Endometrium (tissue), 2 donors: Measurements from ENCODE around the gene TCF7L1.

Source experiments
- FAIRE-seq: peaks from 2 replicates; lab custom pipeline; 2012; peaks lifted over from hg19 to GRCh38; lab: Jason Lieb, UNC
- donor health status: control.
- donor health status: control.

Gene TCF7L1

GRCh38 chr2:85255456-85255812 is 122.2 kb downstream of the TCF7L1 start:
- no peak for FAIRE-seq

GRCh38 chr2:85255813-85256594 is 122.8 kb downstream of the TCF7L1 start:
- no peak for FAIRE-seq

GRCh38 chr2:85257359-85257969 is 124.3 kb downstream of the TCF7L1 start:
- no peak for FAIRE-seq

- FAIRE-seq, result no peak
Measured at GRCh38 chr2:85257970-85258605, 124.9 kb downstream of the TCF7L1 start.

- FAIRE-seq, result no peak
Measured at GRCh38 chr2:85259101-85259590, 126.0 kb downstream of the TCF7L1 start.

- FAIRE-seq, result no peak
Measured at GRCh38 chr2:85259879-85260278, 126.7 kb downstream of the TCF7L1 start.

DNA sequence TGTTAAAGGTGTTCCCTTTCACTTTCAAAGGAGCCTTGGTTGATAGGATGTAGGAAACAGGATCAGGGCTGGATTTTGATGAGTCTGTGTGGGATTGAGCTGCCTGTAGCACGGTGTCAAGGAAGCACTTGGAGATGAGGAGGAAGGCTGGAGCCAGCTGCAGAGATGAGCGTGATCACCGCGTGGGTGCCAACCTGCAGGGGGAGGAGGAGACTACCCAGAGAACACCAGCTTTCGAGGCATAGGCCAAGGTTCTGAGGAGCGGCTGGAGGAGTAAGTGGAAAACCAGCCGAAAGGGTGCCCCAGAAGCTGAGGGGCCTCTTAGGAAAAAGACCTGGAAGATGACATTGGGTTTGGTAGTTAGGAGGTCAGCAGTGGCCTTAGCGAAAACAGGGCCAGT is 130.4 kb downstream of the TCF7L1 start:
- FAIRE-seq, result no peak

- FAIRE-seq, result no peak
Measured at GRCh38 chr2:85264471-85264870, 131.3 kb downstream of the TCF7L1 start.

GRCh38 chr2:85265304-85265703 is 132.1 kb downstream of the TCF7L1 start:
- FAIRE-seq, result no peak

DNA sequence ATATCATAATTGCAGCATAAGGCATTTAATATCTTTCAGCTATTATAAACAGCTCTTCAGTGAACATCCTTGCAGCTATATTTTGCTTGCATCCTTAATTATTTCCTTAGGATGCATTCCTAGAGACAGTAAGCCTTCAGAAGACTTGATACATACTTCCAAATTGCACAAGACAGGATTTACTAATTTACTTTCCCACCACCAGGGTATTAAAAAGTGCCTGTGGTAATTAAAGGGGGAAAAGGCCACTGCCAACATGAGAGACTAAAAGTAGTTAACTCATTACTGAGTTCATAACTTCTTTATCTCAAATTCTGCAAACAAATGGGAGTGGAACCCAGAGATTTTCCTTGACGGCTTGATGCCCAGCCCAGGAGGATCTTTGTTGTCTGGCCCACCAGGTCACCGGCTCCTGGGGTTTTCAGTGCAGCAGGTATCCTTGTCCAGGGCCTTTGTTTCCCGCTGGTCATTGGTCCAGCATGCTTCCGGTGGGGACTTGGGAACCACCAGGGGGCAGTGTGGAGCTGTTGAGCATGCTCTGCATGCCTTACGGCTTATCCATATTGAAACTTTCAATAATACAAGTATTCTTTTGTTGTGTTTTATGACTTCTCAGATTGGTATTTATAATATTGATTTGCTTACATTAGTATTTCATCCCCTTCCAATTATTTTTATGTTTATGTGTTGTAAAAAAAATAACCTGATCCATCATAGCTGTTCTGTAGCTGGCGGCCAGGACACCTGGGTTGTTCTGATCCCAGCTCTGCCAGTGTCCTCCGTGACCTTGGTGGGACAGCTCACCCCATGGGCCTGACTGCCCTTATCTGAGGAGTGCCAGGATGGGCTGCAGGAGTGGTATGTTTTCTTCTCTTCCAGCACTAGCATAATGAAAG is 133.2 kb downstream of the TCF7L1 start:
- no peak for FAIRE-seq

GRCh38 chr2:85269959-85270358 is 136.8 kb downstream of the TCF7L1 start:
- FAIRE-seq, result no peak

DNA sequence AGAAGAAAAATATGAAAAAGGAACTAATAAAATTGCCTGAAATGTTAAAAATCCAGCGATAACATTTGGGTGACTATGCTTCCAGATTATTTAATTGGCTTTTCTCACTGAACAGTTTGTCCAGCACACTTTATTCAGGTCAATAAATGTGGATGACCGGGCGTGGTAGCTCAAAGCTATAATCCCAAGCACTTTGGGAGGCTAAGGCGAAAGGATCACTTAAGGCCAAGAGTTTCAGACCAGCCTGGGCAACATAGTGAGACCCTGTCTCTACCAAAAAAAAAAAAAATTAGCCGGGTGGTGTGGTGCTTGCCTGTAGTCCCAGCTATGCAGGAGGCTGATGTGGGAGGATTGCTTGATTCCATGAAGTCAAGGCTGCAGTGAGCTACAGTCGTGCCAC is 139.2 kb downstream of the TCF7L1 start:
- FAIRE-seq, result no peak

GRCh38 chr2:85273738-85274731 is 140.8 kb downstream of the TCF7L1 start:
- no peak for FAIRE-seq

DNA sequence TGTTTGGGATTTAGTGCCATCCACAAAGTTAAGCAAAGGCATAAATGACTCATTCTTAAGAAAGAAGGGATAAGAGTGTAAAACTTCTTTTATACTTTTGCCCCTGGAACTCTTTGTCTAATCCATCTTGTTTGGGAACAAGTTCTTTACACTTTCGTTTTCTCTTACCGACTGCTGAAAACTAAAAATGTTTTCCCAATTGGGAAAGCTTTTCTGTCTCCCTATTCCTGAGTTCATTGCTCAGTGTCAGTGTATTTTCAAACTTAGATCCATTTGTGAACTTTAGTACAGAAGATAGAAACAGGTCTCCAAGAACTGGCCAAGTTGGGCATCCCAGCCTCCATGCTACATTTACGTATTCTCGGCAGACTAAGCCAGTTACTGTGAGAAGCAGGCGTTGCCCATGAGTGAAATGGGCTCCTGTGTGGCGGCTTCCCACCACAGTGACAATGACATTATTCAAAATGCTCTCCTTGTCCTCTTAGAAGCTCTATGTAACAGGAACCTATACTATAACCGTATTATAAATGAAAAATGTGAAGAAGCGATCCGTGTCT is 142.9 kb downstream of the TCF7L1 start:
- no peak for FAIRE-seq

DNA sequence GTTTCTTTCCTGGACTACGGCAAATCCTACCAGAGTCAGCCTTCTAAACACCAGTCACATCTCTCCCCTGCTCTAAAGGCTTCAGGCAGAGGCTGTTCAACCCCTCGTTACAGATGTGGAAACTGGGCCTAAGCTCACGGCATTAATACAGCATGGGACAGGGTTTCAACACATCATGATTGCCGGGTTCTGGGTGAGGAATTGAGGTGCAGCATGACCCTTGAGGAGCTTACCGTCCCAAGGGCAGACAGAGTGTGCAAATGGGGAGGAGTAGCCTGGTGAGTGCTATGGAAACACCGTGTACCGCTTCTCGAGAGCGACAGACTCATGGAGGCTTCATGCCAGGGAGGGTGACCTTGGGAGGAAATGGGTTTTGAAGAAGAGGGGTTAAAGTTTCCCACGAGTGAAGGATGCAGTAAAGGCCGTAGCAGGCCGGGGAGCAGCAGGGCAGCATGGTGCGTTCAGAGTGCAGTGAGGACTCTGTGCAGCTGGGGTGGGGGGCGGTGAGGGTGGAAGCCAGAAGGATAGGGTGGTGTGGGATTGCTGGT is 143.5 kb downstream of the TCF7L1 start:
- no peak for FAIRE-seq

GRCh38 chr2:85277416-85278158 is 144.4 kb downstream of the TCF7L1 start:
- FAIRE-seq, result peak; percentile 31

DNA sequence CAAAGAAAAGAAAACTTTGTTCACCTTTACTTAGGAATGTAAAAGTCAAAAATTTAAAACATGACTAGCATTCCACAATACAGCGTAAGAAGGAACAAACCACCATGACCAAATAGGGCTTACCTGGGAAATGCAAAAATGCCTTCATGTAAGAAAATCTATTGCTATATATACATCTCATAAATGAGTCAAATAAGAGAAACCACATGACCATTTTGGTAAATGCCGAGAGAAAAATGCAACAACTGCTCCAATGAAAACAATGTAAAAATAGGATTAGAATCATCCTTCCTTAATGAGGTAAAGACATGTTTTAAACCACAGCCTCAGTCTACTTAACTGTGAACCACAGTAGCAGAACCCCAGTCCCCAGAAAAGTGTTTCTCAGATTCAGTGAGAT is 145.2 kb downstream of the TCF7L1 start:
- FAIRE-seq, result peak; percentile 12

- FAIRE-seq, result no peak
Measured at GRCh38 chr2:85281553-85281952, 148.4 kb downstream of the TCF7L1 start.

- FAIRE-seq, result no peak
Measured at GRCh38 chr2:85282914-85283313, 149.7 kb downstream of the TCF7L1 start.

DNA sequence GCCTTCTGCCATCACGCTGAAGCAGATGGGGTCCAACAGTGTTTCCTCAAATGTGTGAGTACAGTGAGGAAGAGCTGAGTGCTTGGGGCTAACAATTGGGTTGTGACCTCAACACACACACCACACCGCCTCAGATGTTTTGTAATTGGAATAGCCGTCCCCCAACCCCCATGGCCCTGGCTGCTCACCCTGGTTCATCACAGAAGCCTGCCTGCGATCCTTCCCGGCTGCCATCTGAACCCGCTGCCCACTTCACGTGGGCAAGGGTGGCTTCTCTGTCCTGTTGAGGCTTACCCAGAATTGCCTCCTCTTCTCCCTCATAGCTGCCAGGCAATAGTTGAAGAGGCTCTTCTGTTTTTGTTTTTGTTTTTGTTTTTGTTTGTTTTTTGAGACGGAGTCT is 150.4 kb downstream of the TCF7L1 start:
- no peak for FAIRE-seq
